Karpas-422 (cell line): Measurements from ENCODE around the gene PHF1. TPM values are rescaled to one million over a fixed set of nuclear protein-coding genes. Genes with fewer than 3 reads are reported as not detected.

Experiments
- DNase-seq: peaks from one replicate; pipeline ENCODE4 v3.0.0-alpha.2; 2015
- H2AFZ ChIP-seq: fragments of 200-600 bp; sonication (generic); 2 replicates; pipeline ENCODE4 v1.6.1; 2014; ENCODE audit warnings: antibody characterized with exemption, low read length, mixed read lengths
- H3K27ac ChIP-seq: fragments of 200-600 bp; sonication (generic); 2 replicates; pipeline ENCODE4 v1.5.1; 2014; ENCODE audit warnings: mild to moderate bottlenecking, low read length, moderate library complexity
- H3K27me3 ChIP-seq: fragments of 200-600 bp; sonication (generic); 2 replicates; pipeline ENCODE4 v1.6.1; 2014; ENCODE audit warnings: low read length, mixed read lengths
- H3K36me3 ChIP-seq: fragments of 200-600 bp; sonication (generic); 2 replicates; pipeline ENCODE4 v1.6.1; 2014; ENCODE audit warnings: low read length, mixed read lengths; ENCODE audit not compliant: insufficient read depth
- H3K4me1 ChIP-seq: fragments of 200-600 bp; sonication (generic); 2 replicates; pipeline ENCODE4 v1.6.1; 2014; ENCODE audit warnings: mild to moderate bottlenecking, low read length, mixed read lengths
- H3K4me2 ChIP-seq: fragments of 200-600 bp; sonication (generic); 2 replicates; pipeline ENCODE4 v1.6.1; 2014; ENCODE audit warnings: low read length, low read depth, mild to moderate bottlenecking; ENCODE audit not compliant: poor library complexity, severe bottlenecking
- H3K4me3 ChIP-seq: fragments of 200-600 bp; sonication (generic); 2 replicates; pipeline ENCODE4 v1.5.1; 2014; ENCODE audit warnings: mild to moderate bottlenecking, antibody characterized with exemption, low read length, mixed read lengths
- H3K79me2 ChIP-seq: fragments of 200-600 bp; sonication (generic); 2 replicates; pipeline ENCODE4 v1.6.1; 2014; ENCODE audit warnings: mild to moderate bottlenecking, low read length, mixed read lengths
- H3K9ac ChIP-seq: fragments of 200-600 bp; sonication (generic); 2 replicates; pipeline ENCODE4 v1.6.0; 2014; ENCODE audit warnings: low read length
- H3K9me2 ChIP-seq: fragments of 200-600 bp; sonication (generic), shearing (Covaris generic); replicated peaks from 2 replicates; pipeline ENCODE4 v1.6.0; 2014; ENCODE audit warnings: mild to moderate bottlenecking, low read length, moderate library complexity; ENCODE audit not compliant: insufficient read depth
- H3K9me3 ChIP-seq: fragments of 300-700, 200-600 bp; sonication (generic); 2 replicates; pipeline ENCODE4 v1.6.1; 2014; ENCODE audit warnings: low read length, mixed read lengths
- H4K20me1 ChIP-seq: fragments of 200-600 bp; sonication (generic); 2 replicates; pipeline ENCODE4 v1.6.1; 2014; ENCODE audit warnings: mild to moderate bottlenecking, antibody characterized with exemption, low read length, low read depth; ENCODE audit not compliant: insufficient read depth
- total RNA-seq: library from RNA; depleted of rRNA; stranded (reverse); fragments of >200 nt; shearing (Covaris generic); gene quantifications from 2 replicates; pipeline ENCODE4 v1.2.3, GENCODE V29; 2014; ENCODE audit warnings: low replicate concordance

PHF1 gene
- total RNA-seq, 1 experiment from 2014 or later: 32.6 TPM

DNA sequence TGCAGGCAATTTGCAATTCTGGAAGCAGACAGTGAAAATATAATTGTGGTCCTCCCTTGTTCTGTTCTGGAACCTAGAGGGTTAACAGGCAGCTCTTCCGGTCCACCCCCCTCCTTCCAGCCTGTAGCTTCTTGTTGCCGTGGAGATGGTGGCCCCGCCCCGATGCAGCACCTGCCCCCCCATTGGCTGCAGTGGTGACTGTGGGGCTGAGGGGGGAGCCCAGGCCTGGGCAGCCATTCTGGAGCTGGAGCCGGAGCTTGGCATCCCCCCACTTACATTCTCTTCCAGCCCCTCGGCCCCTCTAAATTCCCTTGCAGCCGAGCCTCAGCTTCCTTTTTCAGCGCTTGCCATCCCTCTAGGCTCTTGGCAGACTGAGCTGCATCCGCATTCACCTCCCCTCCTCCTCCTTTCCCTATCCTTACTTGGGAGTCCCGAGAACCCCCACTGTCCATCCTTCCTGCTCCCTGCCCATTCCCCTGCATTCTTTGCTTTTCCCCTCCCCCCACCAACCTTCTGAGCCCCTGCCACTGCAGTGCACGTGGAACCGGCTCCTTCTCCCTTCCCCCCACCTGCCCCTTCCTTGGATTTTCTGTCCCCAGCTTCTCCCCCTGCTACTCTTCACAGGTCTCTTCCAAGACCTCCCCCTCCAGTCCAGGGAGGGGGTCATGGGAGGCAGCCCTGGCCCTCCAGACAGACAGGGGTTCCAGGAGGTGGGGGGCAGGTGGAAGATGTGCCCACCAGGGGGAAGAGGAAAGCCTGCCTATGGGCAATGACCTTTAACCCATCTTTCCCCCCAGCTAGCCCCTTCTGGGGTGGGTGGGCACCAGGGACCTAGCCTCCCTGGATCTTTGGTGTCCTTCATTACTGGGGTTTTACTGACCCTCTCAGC is 20.4 kb downstream of the PHF1 start:
- Histone ChIP-seq H2AFZ (no peak overlapping the region), H3K9me2 (no peaks in the 10 kb centered on the region), H4K20me1 (no peaks in the 10 kb centered on the region), H3K4me3 (peak overlapping the region; percentile 79), H3K36me3 (peaks cover 11% of the 10 kb centered on the region; the same call in 1 of the 2 replicates), H3K9ac (peak overlapping the region; percentile 84), H3K4me2 (peak overlapping the region; percentile 96), H3K79me2 (peaks cover 56% of the 10 kb centered on the region), H3K4me1 (peaks cover 62% of the 10 kb centered on the region), H3K27ac (peak overlapping the region; percentile 70), H3K27me3 (no peaks in the 10 kb centered on the region), H3K9me3 (no peaks in the 10 kb centered on the region)
- DNase-seq: peak; percentile 95

DNA sequence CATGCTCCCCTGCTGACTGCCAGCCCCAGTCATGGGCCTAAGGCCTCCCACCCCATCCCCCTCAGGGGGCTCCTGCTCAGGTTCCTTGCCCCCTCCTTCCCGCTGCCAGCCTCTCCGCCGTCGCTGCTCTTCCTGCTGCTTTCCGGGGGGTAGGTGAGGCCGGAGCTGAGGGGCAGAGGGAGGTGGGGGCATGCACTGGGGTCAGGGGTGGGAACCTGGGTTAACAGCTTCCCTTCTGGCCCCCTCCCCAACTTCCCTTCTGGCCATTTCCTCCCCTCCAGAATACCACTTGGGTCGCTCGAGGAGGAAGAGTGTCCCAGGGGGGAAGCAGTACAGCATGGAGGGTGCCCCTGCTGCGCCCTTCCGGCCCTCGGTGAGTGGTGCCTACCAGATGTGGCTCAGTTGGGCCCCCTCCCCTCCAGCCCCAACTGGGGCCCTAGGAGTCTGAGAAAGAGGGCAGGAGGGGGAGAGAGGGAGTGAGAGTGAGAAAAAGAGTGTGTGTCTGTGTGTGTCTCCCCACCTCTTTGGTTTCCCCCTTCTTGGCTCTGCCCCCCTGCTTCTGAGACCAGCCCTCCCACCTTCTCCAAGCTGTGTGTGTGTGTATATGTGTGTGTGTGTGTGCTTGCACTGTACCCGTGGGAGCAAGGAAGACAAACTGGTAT is 21.2 kb downstream of the PHF1 start:
- DNase-seq: peak; percentile 70
- Histone ChIP-seq H3K36me3 (peaks cover 17% of the 10 kb centered on the region), H3K79me2 (peaks cover 55% of the 10 kb centered on the region), H3K9ac (peak overlapping the region; percentile 84), H3K9me3 (no peaks in the 10 kb centered on the region), H3K27ac (peak overlapping the region; percentile 70), H3K4me2 (peak overlapping the region; percentile 96), H3K9me2 (no peaks in the 10 kb centered on the region), H4K20me1 (no peaks in the 10 kb centered on the region), H2AFZ (no peak overlapping the region), H3K4me1 (peaks cover 56% of the 10 kb centered on the region), H3K27me3 (no peaks in the 10 kb centered on the region), H3K4me3 (peak overlapping the region; percentile 79)

GRCh38 chr6:33432546-33432945 is 21.7 kb downstream of the PHF1 start:
- Histone ChIP-seq H3K27me3 (no peaks in the 10 kb centered on the region), H3K36me3 (peaks cover 17% of the 10 kb centered on the region), H3K4me1 (peaks cover 51% of the 10 kb centered on the region), H3K4me3 (peak overlapping the region; percentile 79; the same call in 1 of the 2 replicates), H3K27ac (peak overlapping the region; percentile 70), H3K9me3 (no peaks in the 10 kb centered on the region), H3K9me2 (no peaks in the 10 kb centered on the region), H3K9ac (peak overlapping the region; percentile 84), H3K4me2 (peak overlapping the region; percentile 96), H4K20me1 (no peaks in the 10 kb centered on the region), H2AFZ (no peak overlapping the region), H3K79me2 (peaks cover 51% of the 10 kb centered on the region)
- no peak for DNase-seq

DNA sequence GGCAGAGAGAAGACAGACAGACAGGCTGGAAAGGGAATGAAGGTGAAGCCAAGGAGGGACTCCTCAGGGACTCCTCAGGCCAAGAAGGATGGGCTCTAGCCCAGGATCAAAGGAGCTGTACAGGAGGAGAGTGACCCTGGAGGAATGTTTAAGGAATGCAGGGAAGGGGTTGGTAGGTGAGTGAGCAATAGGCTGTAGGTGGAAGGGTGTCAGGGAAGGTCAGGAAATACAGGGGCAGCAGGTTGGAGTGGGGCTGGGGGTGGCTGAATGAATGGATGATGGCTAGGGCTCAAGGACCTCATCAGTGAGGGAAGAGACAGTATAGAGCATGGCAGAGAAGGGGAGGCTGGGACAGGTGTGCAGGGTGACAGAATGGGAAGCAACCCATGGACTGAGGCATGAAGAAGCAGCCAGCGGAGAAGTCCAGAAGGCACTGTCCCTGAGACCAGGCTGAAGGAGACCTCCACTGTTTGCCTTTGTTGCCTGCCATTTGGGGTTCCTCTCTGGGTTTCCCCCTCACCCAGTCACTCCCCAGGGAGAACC is 22.3 kb downstream of the PHF1 start:
- no peaks in the 10 kb centered on the region for H3K27me3 ChIP-seq
- H3K4me2 ChIP-seq: peak overlapping the region; percentile 96
- H3K9ac ChIP-seq: peak overlapping the region; percentile 84
- peak overlapping the region; percentile 70 for H3K27ac ChIP-seq
- no peaks in the 10 kb centered on the region for H3K9me3 ChIP-seq
- peaks cover 51% of the 10 kb centered on the region for H3K4me1 ChIP-seq
- H3K36me3 ChIP-seq: peaks cover 18% of the 10 kb centered on the region
- peaks cover 51% of the 10 kb centered on the region for H3K79me2 ChIP-seq
- DNase-seq: no peak
- no peaks in the 10 kb centered on the region for H4K20me1 ChIP-seq
- H3K4me3 ChIP-seq: peak overlapping the region; percentile 28; the same call in 1 of the 2 replicates
- H3K9me2 ChIP-seq: no peaks in the 10 kb centered on the region
- H2AFZ ChIP-seq: no peak overlapping the region

- Histone ChIP-seq H4K20me1 (no peaks in the 10 kb centered on the region), H3K27ac (no peak overlapping the region), H3K4me3 (no peak overlapping the region), H3K4me1 (peaks cover 45% of the 10 kb centered on the region), H2AFZ (no peak overlapping the region), H3K27me3 (no peaks in the 10 kb centered on the region), H3K79me2 (peaks cover 45% of the 10 kb centered on the region), H3K9ac (no peak overlapping the region; the same call in 1 of the 2 replicates), H3K9me2 (no peaks in the 10 kb centered on the region), H3K4me2 (no peak overlapping the region), H3K36me3 (peaks cover 24% of the 10 kb centered on the region), H3K9me3 (no peaks in the 10 kb centered on the region)
- DNase-seq: no peak
These were observed 22.9 kb downstream of the PHF1 start for GRCh38 chr6:33433544-33434191.

DNA sequence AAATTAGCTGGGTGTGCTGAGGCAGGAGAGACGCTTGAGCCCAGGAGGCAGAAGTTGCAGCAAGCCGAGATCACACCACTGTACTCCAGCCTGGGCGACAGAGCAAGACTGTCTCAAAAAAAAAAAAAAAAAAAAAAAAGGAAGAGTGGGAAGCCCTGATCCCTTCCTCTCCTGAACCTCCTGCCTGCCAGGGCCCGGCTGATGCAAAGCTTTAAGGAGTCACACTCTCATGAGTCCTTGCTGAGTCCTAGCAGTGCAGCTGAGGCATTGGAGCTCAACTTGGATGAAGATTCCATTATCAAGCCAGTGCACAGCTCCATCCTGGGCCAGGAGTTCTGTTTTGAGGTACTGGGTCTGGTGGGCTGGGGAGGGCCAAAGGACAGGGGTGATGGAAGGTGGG is 24.1 kb downstream of the PHF1 start:
- Histone ChIP-seq H3K4me2 (no peak overlapping the region), H3K79me2 (peaks cover 33% of the 10 kb centered on the region), H3K9me2 (no peaks in the 10 kb centered on the region), H3K9ac (no peak overlapping the region), H4K20me1 (no peaks in the 10 kb centered on the region), H3K27me3 (no peaks in the 10 kb centered on the region), H3K4me1 (peaks cover 32% of the 10 kb centered on the region), H3K9me3 (no peaks in the 10 kb centered on the region), H3K4me3 (no peak overlapping the region), H3K27ac (no peak overlapping the region), H2AFZ (no peak overlapping the region), H3K36me3 (peaks cover 25% of the 10 kb centered on the region)
- no peak for DNase-seq

- Histone ChIP-seq H3K27ac (no peak overlapping the region), H3K4me3 (no peak overlapping the region), H3K9me3 (no peaks in the 10 kb centered on the region), H3K9ac (no peak overlapping the region), H2AFZ (no peak overlapping the region), H3K79me2 (peaks cover 7% of the 10 kb centered on the region), H3K27me3 (no peaks in the 10 kb centered on the region), H3K9me2 (no peaks in the 10 kb centered on the region), H3K4me1 (peaks cover 7% of the 10 kb centered on the region), H3K4me2 (no peak overlapping the region), H4K20me1 (no peaks in the 10 kb centered on the region), H3K36me3 (peaks cover 25% of the 10 kb centered on the region)
- DNase-seq: no peak
These were observed 26.9 kb downstream of the PHF1 start for GRCh38 chr6:33437666-33438065.
